ENCODE results near the gene ZBTB16.
A peak's percentile ranks its signal among the peaks of the same experiment; 100 is the strongest.

ZBTB16 gene

DNA sequence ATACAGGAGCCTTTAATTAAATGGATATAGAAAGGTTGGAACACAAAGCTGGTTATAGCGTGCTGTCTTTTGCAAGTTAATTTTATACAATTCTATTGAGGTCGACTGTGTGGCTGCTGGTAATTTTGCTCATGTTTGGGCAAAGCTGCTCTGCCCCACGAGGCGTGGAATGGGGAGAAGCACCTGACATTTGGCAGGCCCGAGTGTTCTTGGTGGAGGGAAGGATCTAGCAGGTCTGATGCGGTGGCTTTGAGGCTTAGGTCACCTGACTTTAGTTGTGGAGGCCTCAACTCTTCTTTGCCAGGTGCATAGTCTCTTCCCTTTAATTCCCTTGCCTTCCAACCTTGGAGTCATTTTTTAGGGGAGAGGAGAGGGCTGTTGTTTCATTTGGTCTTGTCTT, 97.3 kb downstream of the ZBTB16 start:
- DNase-seq: no peak

- DNase-seq: no peak
Observed at GRCh38 chr11:114157476-114158050, 98.1 kb downstream of the ZBTB16 start.

DNA sequence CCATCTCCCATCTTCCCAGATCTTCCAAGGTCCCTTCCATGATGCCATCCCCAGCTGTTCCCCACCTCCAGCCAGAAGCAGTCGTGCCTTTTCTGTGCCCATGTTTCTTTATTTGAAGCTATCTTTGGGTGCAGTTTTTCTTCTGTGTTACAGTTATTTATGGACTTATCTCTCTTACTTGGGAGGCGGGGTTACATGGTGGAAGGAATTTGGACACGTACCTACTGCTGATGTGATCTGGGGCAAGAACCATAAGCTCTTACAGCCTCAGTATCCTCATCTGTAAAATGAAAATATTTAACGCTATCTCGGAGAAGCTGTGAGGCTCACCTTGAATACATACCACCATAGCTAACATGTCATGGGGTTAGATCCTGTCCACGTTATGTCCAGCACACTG, 98.9 kb downstream of the ZBTB16 start:
- DNase-seq: no peak

DNA sequence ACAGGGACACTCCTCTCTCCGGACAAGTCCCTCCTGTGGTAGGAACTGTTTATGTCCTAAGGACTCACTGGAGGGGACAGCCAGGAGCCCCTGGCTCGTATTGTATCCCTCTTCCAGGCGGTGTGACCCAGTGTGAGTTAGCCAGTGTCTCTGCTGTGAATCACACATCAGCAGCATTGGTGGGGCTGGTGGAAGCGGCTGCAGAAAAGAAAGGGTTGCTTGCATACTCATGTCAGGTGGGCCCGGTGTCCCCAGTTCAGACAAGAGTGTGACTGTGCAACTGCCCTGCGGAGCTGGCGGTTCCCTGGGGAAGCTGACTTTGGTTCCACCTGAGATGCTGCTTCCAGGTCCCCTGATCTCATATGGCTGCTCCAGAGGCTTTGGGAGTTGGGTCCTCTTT, 99.4 kb downstream of the ZBTB16 start:
- no peak for DNase-seq

- DNase-seq: no peak
Observed at GRCh38 chr11:114159320-114159719, 99.8 kb downstream of the ZBTB16 start.

DNA sequence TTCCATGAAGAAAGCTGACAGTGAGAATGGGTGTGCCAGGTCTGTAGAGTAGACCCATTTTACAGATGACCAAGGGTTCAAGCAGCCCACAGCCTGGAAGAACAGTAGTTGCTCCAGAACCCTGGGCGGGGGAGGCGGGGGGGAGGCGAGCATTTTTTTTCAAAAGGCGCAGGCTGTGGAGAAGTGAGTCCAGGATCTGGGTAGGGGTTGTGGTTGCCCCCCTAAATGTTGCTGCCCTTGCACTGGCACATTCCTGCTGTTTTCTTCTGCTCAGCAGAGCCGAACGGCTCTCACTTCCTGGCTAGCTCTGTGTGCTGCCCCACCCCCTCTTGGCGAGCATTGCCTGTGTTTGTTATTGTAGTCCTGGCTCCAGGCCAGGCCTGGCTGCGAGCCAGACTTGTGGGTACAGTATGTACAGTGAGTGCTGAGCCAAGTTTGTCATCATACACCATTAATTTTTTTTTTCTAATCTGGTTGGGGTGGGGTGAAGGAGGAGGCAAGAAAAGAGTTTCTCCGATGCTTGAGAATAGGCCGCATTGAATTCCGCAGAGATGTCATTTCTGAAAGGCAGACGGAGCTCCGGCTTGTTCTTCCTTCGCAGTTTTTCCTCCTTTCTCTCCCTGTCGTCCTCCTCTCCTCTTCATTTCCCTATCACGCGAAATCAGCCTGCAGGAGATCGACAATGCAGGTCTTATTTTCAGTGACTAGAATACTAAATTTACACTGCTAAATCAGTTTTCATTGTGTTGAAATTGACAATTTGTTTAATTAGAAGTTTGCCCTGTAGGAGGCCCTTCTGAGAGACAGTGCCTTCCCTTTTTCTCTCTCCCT, 100.5 kb downstream of the ZBTB16 start:
- DNase-seq: peak; percentile 78

DNA sequence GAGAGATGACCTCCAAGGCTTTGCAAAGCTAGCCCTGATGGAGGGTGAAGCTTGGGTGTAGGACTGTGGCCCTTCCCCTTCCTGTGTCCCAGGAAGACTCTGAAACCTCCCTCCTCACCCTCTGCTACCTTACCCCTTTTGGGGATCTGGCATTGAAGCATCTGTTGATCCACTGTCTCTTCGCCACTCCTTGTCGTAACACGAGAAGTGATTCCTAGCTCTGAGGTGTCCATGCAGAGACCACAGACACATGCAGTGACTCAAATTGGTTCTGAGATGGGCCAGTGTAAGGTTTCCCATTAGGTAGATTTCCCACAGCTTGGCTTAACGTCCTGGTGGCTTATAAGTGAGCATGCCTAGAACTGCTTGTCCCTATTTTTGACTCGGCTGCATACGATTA, 101.4 kb downstream of the ZBTB16 start:
- DNase-seq: no peak

GRCh38 chr11:114161486-114162250, 102.2 kb downstream of the ZBTB16 start:
- no peak for DNase-seq

- DNase-seq: no peak
Observed at GRCh38 chr11:114162719-114163123, 103.2 kb downstream of the ZBTB16 start.

- no peak for DNase-seq
Observed at GRCh38 chr11:114163229-114163631, 103.7 kb downstream of the ZBTB16 start.

GRCh38 chr11:114163830-114164401, 104.4 kb downstream of the ZBTB16 start:
- no peak for DNase-seq

DNA sequence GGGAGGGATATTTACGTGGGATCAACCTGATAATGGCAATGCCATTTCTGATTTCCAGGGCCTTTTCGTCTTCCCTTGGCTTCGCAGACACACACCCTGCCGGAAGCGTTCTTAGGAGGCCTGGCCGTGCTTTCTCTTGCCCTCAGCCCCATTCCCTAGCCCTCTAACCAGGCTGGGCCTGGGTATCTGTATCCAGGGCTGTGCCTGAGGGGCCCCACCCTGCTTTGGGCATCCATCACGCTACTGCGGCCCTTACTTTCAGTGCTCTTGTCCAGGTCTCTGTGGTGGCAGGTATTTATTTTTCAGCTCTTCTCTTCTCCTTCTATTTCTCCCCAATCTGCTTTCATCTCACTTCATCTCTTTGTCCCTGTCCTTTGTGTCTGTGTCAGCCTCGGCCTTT, 105.0 kb downstream of the ZBTB16 start:
- DNase-seq: no peak

GRCh38 chr11:114165326-114166230, 106.1 kb downstream of the ZBTB16 start:
- no peak for DNase-seq

DNA sequence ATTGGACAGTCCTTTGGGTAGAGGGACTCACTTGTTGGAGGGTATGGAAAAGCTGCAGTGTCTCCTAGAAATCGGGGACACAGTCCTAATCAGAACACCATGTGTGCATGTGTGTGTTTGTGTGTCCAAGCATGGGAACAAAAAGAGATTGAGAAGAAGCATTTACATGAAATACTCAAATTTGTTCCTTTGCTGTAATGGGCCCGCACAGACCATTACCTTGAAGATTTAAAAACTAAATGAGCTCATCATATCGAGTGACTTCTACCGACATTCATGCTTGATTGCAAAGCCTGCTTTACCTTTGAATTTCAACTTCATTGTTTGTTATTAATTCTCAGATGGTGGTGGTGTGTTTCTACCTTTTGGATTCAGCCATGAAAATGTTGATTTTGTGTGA, 106.9 kb downstream of the ZBTB16 start:
- no peak for DNase-seq

DNA sequence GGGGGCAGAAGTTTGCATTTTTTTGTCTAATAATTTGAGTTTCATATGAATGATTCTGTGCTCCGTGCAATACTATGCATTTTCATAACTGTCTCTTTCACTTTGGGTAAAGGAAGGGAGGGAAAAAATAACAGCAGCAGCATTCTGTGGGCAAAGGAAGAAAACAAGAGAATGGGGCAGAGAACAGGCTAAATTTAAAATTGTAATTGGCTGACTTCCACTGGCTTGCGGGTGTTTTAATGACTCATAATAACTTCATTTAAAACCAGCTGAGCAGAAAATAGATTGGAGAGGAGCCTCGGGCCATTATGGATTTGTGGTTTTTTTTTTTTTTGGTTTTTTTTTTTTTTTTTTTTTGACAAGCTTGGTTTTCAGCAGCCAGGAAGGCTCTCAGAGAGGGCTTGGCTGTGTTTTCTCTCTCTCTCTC, 107.4 kb downstream of the ZBTB16 start:
- no peak for DNase-seq

- no peak for DNase-seq
Observed at GRCh38 chr11:114167355-114167754, 107.8 kb downstream of the ZBTB16 start.

GRCh38 chr11:114167771-114168448, 108.4 kb downstream of the ZBTB16 start:
- no peak for DNase-seq

- DNase-seq: no peak
Observed at GRCh38 chr11:114168691-114169090, 109.2 kb downstream of the ZBTB16 start.

- no peak for DNase-seq
Observed at GRCh38 chr11:114169321-114169749, 109.8 kb downstream of the ZBTB16 start.

DNA sequence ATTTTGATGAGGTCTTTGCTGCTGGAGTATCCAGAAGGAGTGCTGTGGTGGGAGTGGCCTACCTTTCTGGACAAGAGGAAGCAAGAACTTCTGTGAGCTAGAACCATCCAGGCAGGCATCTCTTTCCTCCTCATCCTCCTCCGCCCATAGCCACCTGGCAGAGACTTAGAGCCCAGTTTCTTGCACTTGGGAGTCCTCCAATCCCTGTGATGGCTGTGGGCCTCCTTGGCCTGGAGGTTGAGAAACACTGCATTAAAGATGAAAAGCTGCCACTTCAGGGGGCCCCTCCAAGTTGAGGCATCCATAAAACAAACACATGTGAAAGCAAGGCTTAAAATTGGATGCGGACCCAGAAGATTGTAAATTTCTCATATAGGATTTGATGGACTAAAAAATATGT, 110.3 kb downstream of the ZBTB16 start:
- DNase-seq: no peak

DNA sequence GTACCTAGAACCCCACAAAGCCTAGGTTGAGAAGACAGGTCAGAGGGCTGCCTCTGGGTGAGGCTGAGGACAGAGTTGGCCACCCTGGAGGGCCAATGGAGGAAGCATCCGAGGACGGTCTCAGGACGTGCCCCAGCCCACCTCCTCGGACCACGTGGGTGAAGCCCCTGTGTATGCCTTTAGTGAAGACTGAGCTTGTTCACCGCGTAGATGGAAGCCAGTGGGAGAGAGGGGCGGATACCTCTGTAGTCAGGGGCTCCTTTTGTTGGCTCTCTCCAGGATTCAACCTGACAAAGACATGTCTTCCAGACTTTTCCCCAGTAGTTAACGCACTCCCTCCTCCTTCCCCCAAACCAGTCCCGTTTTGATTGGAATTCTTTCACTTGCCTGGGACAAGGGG, 110.7 kb downstream of the ZBTB16 start:
- DNase-seq: no peak

Data from stimulated activated CD4-positive, alpha-beta T cell treated with anti-CD3 and anti-CD28 coated beads, Interleukin-12 subunit alpha, Interleukin-12 subunit beta, amount 100 ng/mL, for 4 hours (primary cell).